CD4-positive, alpha-beta T cell treated with Interleukin-15 for 1 hour (primary cell): ENCODE results near the gene SCYL2.
"Not testable (repeated sequence)": the region's sequence is repeated elsewhere in the genome, so short reads cannot be mapped to it uniquely, and the experiment has no call there.

Experiments
- DNase-seq: peaks from one replicate; pipeline ENCODE4 v3.0.0-alpha.2; 2020

Gene SCYL2

GRCh38 chr12:100266835-100267602, at the start of gene SCYL2, which contains the start of gene DEPDC4:
TSS of gene SCYL2 (plus strand) at chr12:100267177. CDS start at chr12:100282971, 15,794 bp downstream.
TSS of gene DEPDC4 (minus strand) at chr12:100267079. CDS start at chr12:100267076, 3 bp downstream.
- peak; percentile 93 for DNase-seq

- DNase-seq: no peak
These were observed 47.5 kb upstream of the SCYL2 start for GRCh38 chr12:100219328-100220109.

- DNase-seq: no peak
These were observed 45.5 kb upstream of the SCYL2 start for GRCh38 chr12:100221523-100221922.

- not testable (repeated sequence) for DNase-seq
These were observed 44.8 kb upstream of the SCYL2 start for GRCh38 chr12:100222173-100222572.

GRCh38 chr12:100225491-100225890, 41.5 kb upstream of the SCYL2 start:
- DNase-seq: no peak

- DNase-seq: no peak
These were observed 37.8 kb upstream of the SCYL2 start for GRCh38 chr12:100229036-100229635.

GRCh38 chr12:100229876-100230275, 37.1 kb upstream of the SCYL2 start:
- DNase-seq: no peak

- DNase-seq: not testable (repeated sequence)
These were observed 35.1 kb upstream of the SCYL2 start for GRCh38 chr12:100231873-100232272.

GRCh38 chr12:100234166-100234565, 32.8 kb upstream of the SCYL2 start:
- no peak for DNase-seq

- DNase-seq: no peak
These were observed 32.2 kb upstream of the SCYL2 start for GRCh38 chr12:100234591-100235304.

GRCh38 chr12:100238801-100239200, 28.2 kb upstream of the SCYL2 start:
- no peak for DNase-seq

- no peak for DNase-seq
These were observed 27.4 kb upstream of the SCYL2 start for GRCh38 chr12:100239589-100239988.

- no peak for DNase-seq
These were observed 23.8 kb upstream of the SCYL2 start for GRCh38 chr12:100243137-100243536.

GRCh38 chr12:100247765-100248164, 19.2 kb upstream of the SCYL2 start:
- no peak for DNase-seq

GRCh38 chr12:100248886-100249285, 18.1 kb upstream of the SCYL2 start:
- no peak for DNase-seq

GRCh38 chr12:100249941-100250340, 17.0 kb upstream of the SCYL2 start:
- DNase-seq: no peak

- no peak for DNase-seq
These were observed 15.1 kb upstream of the SCYL2 start for GRCh38 chr12:100251917-100252316.

GRCh38 chr12:100253437-100253836, 13.5 kb upstream of the SCYL2 start:
- DNase-seq: no peak

GRCh38 chr12:100254876-100255275, 12.1 kb upstream of the SCYL2 start:
- no peak for DNase-seq

GRCh38 chr12:100258127-100258526, 8.8 kb upstream of the SCYL2 start:
- no peak for DNase-seq

- no peak for DNase-seq
These were observed 3.8 kb upstream of the SCYL2 start for GRCh38 chr12:100263131-100263530.

- DNase-seq: not testable (repeated sequence)
These were observed 1.9 kb upstream of the SCYL2 start for GRCh38 chr12:100265107-100265506.
